IMR-90 (cell line): ENCODE measurements around the gene GALNT16. TPM values are rescaled to one million over a fixed set of nuclear protein-coding genes. Genes with fewer than 3 reads are reported as not detected.

Experiments
- ATAC-seq: fragments of 200-7000 bp; cut with Tn5 transposase; 2 replicates; pipeline ENCODE4 v1.9.1; 2020; ENCODE audit warnings: low read depth, mild to moderate bottlenecking, moderate library complexity
- BruUV-seq: library from RNA; stranded (reverse); fragments of 400-500 nt; replicated peaks from 2 replicates; lab custom pipeline; 2021; lab: Mats Ljungman, UMichigan
- CTCF ChIA-PET: fragments of 300-600 bp; formaldehyde crosslinking; extraction: SDS; loops from one replicate; lab custom pipeline; 2021; ENCODE audit warnings: antibody characterized with exemption; lab: Yijun Ruan, JAX
- POLR2A ChIA-PET: fragments of 300-600 bp; sonication (Branson Sonifier 250); formaldehyde crosslinking; loops from one replicate; lab custom pipeline; 2022; ENCODE audit warnings: antibody characterized with exemption; ENCODE audit not compliant: unreplicated experiment; lab: Charles Lee
- DNase-seq: peaks from one replicate; pipeline ENCODE4 v3.0.0; 2013
- H2AFZ ChIP-seq: replicated peaks from 2 replicates; pipeline ENCODE3; 2013; ENCODE audit warnings: low read length, mild to moderate bottlenecking; ENCODE audit not compliant: poor library complexity
- H2AK5ac ChIP-seq: 2 replicates; pipeline ENCODE4 v1.6.1; 2013; ENCODE audit warnings: low read depth, low read length, inconsistent platforms
- H2AK9ac ChIP-seq: replicated peaks from 2 replicates; pipeline ENCODE3; 2013; ENCODE audit warnings: mild to moderate bottlenecking, low read depth, low read length, moderate library complexity; ENCODE audit not compliant: poor library complexity
- H2BK120ac ChIP-seq: 2 replicates; pipeline ENCODE4 v1.6.1; 2013; ENCODE audit warnings: low read depth, low read length, inconsistent platforms
- H2BK15ac ChIP-seq: 3 replicates; pipeline ENCODE4 v1.6.1; 2013; ENCODE audit warnings: low read depth, low read length, inconsistent platforms
- H2BK20ac ChIP-seq: 2 replicates; pipeline ENCODE4 v1.6.1; 2013; ENCODE audit warnings: low read depth, mild to moderate bottlenecking, inconsistent platforms, low read length, moderate library complexity
- H2BK5ac ChIP-seq: 2 replicates; pipeline ENCODE4 v1.6.1; 2013; ENCODE audit warnings: mild to moderate bottlenecking, low read depth, low read length, inconsistent platforms; ENCODE audit not compliant: poor library complexity, severe bottlenecking
- H3K14ac ChIP-seq: replicated peaks from 2 replicates; pipeline ENCODE4 v1.6.1; 2013; ENCODE audit warnings: low read depth, low read length, inconsistent platforms
- H3K18ac ChIP-seq: 2 replicates; pipeline ENCODE4 v1.6.1; 2013; ENCODE audit warnings: low read depth, low read length, control low read depth
- H3K23ac ChIP-seq: 2 replicates; pipeline ENCODE4 v1.6.1; 2013; ENCODE audit warnings: low read depth, low read length, inconsistent platforms
- H3K27ac ChIP-seq: 2 replicates; pipeline ENCODE4 v1.5.1; 2013; ENCODE audit warnings: mild to moderate bottlenecking, control low read depth, low read length; ENCODE audit not compliant: insufficient read depth
- H3K27me3 ChIP-seq: 2 replicates; pipeline ENCODE4 v1.6.1; 2013; ENCODE audit warnings: low read length; ENCODE audit not compliant: control insufficient read depth, insufficient read depth
- H3K36me3 ChIP-seq: 2 replicates; pipeline ENCODE4 v1.6.1; 2013; ENCODE audit warnings: low read length, mixed read lengths; ENCODE audit not compliant: control insufficient read depth, insufficient read depth
- H3K4ac ChIP-seq: 2 replicates; pipeline ENCODE4 v1.6.1; 2013; ENCODE audit warnings: low read depth, low read length, inconsistent platforms
- H3K4me1 ChIP-seq: 2 replicates; pipeline ENCODE4 v1.6.1; 2013; ENCODE audit warnings: low read length, mixed read lengths; ENCODE audit not compliant: control insufficient read depth, insufficient read depth
- H3K4me2 ChIP-seq: 2 replicates; pipeline ENCODE4 v1.6.1; 2013; ENCODE audit warnings: low read depth, mild to moderate bottlenecking, control low read depth, low read length, moderate library complexity
- H3K4me3 ChIP-seq: 2 replicates; pipeline ENCODE4 v1.5.1; 2013; ENCODE audit warnings: low read depth, mild to moderate bottlenecking, control low read depth, low read length, moderate library complexity; ENCODE audit not compliant: insufficient read depth
- H3K56ac ChIP-seq: 2 replicates; pipeline ENCODE4 v1.6.1; 2013; ENCODE audit warnings: low read length, inconsistent platforms; ENCODE audit not compliant: insufficient read depth; ENCODE audit errors: extremely low read depth
- H3K79me1 ChIP-seq, 2 experiments: 2 replicates each; pipeline ENCODE4 v1.6.1; 2013; ENCODE audit warnings: low read length in 2 of 2, inconsistent platforms in 1 of 2, low read depth in 1 of 2
- H3K9ac ChIP-seq: 2 replicates; pipeline ENCODE4 v1.6.1; 2013; ENCODE audit warnings: low read depth, low read length, control low read depth
- H3K9me1 ChIP-seq: 2 replicates; pipeline ENCODE4 v1.6.1; 2013; ENCODE audit warnings: low read length, inconsistent platforms; ENCODE audit not compliant: insufficient read depth
- H3K9me3 ChIP-seq: 2 replicates; pipeline ENCODE4 v1.6.1; 2013; ENCODE audit warnings: low read length; ENCODE audit not compliant: control insufficient read depth, insufficient read depth
- H4K20me1 ChIP-seq: 2 replicates; pipeline ENCODE4 v1.6.1; 2013; ENCODE audit warnings: low read length, inconsistent platforms; ENCODE audit not compliant: insufficient read depth
- H4K5ac ChIP-seq: 2 replicates; pipeline ENCODE4 v1.6.1; 2013; ENCODE audit warnings: mild to moderate bottlenecking, low read depth, low read length, control low read depth
- H4K8ac ChIP-seq, 2 experiments: 2 replicates each; pipeline ENCODE4 v1.6.1; 2013; ENCODE audit warnings: low read depth in 2 of 2, low read length in 2 of 2, control low read depth in 1 of 2, inconsistent platforms in 1 of 2
- H4K91ac ChIP-seq: 2 replicates; pipeline ENCODE4 v1.6.1; 2013; ENCODE audit warnings: low read depth, low read length, inconsistent platforms; ENCODE audit not compliant: insufficient read depth
- BHLHE40 ChIP-seq: fragments of 150-350 bp; IDR thresholded peaks from 2 replicates; pipeline ENCODE4 v1.6.1; 2016; ENCODE audit warnings: mild to moderate bottlenecking, low read depth, low read length
- CEBPB ChIP-seq: IDR thresholded peaks from 2 replicates; pipeline ENCODE4 v1.6.1; 2012; ENCODE audit warnings: low read depth, low read length, improper control_type of control experiment
- CHD1 ChIP-seq: IDR thresholded peaks from 2 replicates; pipeline ENCODE4 v1.6.1; 2012; ENCODE audit warnings: low read depth, low read length, improper control_type of control experiment
- CTCF ChIP-seq: conservative IDR thresholded peaks from 2 replicates; pipeline ENCODE4 v1.5.1; 2012; ENCODE audit warnings: mild to moderate bottlenecking, low read depth, low read length, improper control_type of control experiment
- ELK1 ChIP-seq: fragments of 150-350 bp; IDR thresholded peaks from 2 replicates; pipeline ENCODE4 v1.6.1; 2016; ENCODE audit warnings: low read depth, mild to moderate bottlenecking, low read length, moderate library complexity, borderline replicate concordance
- FOS ChIP-seq: fragments of 150-350 bp; IDR thresholded peaks from 2 replicates; pipeline ENCODE4 v1.6.1; 2016; ENCODE audit warnings: low read depth, low read length
- MAFK ChIP-seq: IDR thresholded peaks from 2 replicates; pipeline ENCODE4 v1.6.1; 2012; ENCODE audit warnings: low read depth, low read length, improper control_type of control experiment
- MAZ ChIP-seq: IDR thresholded peaks from 2 replicates; pipeline ENCODE4 v1.6.1; 2012; ENCODE audit warnings: low read depth, mild to moderate bottlenecking, low read length, improper control_type of control experiment, moderate library complexity, borderline replicate concordance
- MXI1 ChIP-seq: IDR thresholded peaks from 2 replicates; pipeline ENCODE4 v1.6.1; 2012; ENCODE audit warnings: low read depth, mild to moderate bottlenecking, low read length, moderate library complexity, borderline replicate concordance
- NFE2L2 ChIP-seq: fragments of 150-350 bp; IDR thresholded peaks from 2 replicates; pipeline ENCODE4 v1.6.1; 2016; ENCODE audit warnings: low read depth, mild to moderate bottlenecking, low read length
- POLR2A ChIP-seq: IDR thresholded peaks from 2 replicates; pipeline ENCODE4 v1.6.1; 2012; ENCODE audit warnings: mild to moderate bottlenecking, low read depth, low read length
- RAD21 ChIP-seq: IDR thresholded peaks from 2 replicates; pipeline ENCODE4 v1.6.1; 2012; ENCODE audit warnings: low read length, improper control_type of control experiment
- RCOR1 ChIP-seq: IDR thresholded peaks from 2 replicates; pipeline ENCODE4 v1.6.1; 2012; ENCODE audit warnings: mild to moderate bottlenecking, low read length, improper control_type of control experiment; ENCODE audit not compliant: insufficient replicate concordance
- RFX5 ChIP-seq: IDR thresholded peaks from 2 replicates; pipeline ENCODE4 v1.8.0; 2012; ENCODE audit warnings: low read depth, mild to moderate bottlenecking, low read length, moderate library complexity
- SMC3 ChIP-seq: fragments of 150-350 bp; IDR thresholded peaks from 2 replicates; pipeline ENCODE4 v1.6.1; 2016; ENCODE audit warnings: low read depth, mild to moderate bottlenecking, antibody characterized with exemption, low read length, moderate library complexity
- USF2 ChIP-seq: fragments of 150-350 bp; IDR thresholded peaks from 2 replicates; pipeline ENCODE4 v1.6.1; 2017; ENCODE audit warnings: mild to moderate bottlenecking, antibody characterized with exemption, low read length, low read depth
- WGBS, 2 experiments: methylation state at CpG; one replicate each; pipeline versions ENCODE4 v1.1.5 to v1.1.7; 2013; ENCODE audit warnings: missing lambda C conversion rate in 2 of 2; ENCODE audit not compliant: insufficient read length in 1 of 2; ENCODE audit errors: extremely low coverage in 2 of 2; 5-methylcytosine and 5-hydroxymethylcytosine counted together
- dilution Hi-C: fragments of 300-500 bp; cut with HindIII; formaldehyde crosslinking; loops from one replicate; pipeline ENCODE4 v1.14.3; 2018; ENCODE audit warnings: low sequenced_read_pairs; ENCODE audit not compliant: unreplicated experiment
- in situ Hi-C: fragments of 300-500 bp; cut with MboI; formaldehyde crosslinking; loops from 3 replicates; pipeline ENCODE4 v1.14.3; 2019; ENCODE audit warnings: low sequenced_read_pairs, inconsistent platforms, mixed read lengths
- intact Hi-C: fragments of 100-400 bp; cut with micrococcal nuclease; formaldehyde crosslinking; loops from 2 replicates; pipeline ENCODE4 v1.10.0; 2022
- polyA plus RNA-seq, 3 experiments: library from polyadenylated mRNA; depleted of rRNA; stranded (reverse); fragments of >200 nt; gene quantifications; 2 replicates each; pipeline ENCODE4 v1.2.3, GENCODE V29; 2012; ENCODE audit warnings: low replicate concordance in 1 of 3
- total RNA-seq: library from RNA; depleted of rRNA; stranded (reverse); fragments of >200 nt; gene quantifications from 2 replicates; pipeline ENCODE4 v1.2.3, GENCODE V29; 2012

GALNT16 gene
- total and polyA plus RNA-seq, 2 of the 4 experiments (the other 2 are of a cell fraction), result 0.36 to 1.5 TPM

GRCh38 chr14:69267492-69267891 lies 7.5 kb downstream of the GALNT16 start:
- Histone ChIP-seq H3K27ac (no peak overlapping the region), H3K4me3 (no peak overlapping the region), H2AFZ (peak overlapping the region; percentile 33), H2AK5ac (peak overlapping the region; percentile 90), H3K4me2 (no peak overlapping the region), H3K79me1 (peaks cover 0 to 4% of the 10 kb centered on the region in 2 experiments; a peak in 1 of 4 replicates), H4K8ac (no peak overlapping the region), H2AK9ac (peak overlapping the region; percentile 63), H3K23ac (peak overlapping the region; percentile 39; the same call in 1 of the 2 replicates), H2BK5ac (no peak overlapping the region), H3K36me3 (no peaks in the 10 kb centered on the region), H3K9me3 (no peaks in the 10 kb centered on the region), H3K4me1 (peaks cover 10% of the 10 kb centered on the region), H3K27me3 (peaks cover 4% of the 10 kb centered on the region; the same call in 1 of the 2 replicates), H3K9ac (no peak overlapping the region), H3K4ac (peak overlapping the region; percentile 44; the same call in 1 of the 2 replicates), H2BK20ac (peak overlapping the region; percentile 42; the same call in 1 of the 2 replicates), H4K20me1 (no peaks in the 10 kb centered on the region; the same call in 1 of the 2 replicates), H3K18ac (no peak overlapping the region), H4K91ac (no peak overlapping the region), H3K9me1 (peaks cover 30% of the 10 kb centered on the region), H3K14ac (peak overlapping the region; percentile 69), H3K56ac (no peak overlapping the region), H2BK15ac (0 out of 3 replicates have a peak overlapping the region, but pooled peaks have one; percentile 21), H4K5ac (no peak overlapping the region), H2BK120ac (peak overlapping the region; percentile 13; the same call in 1 of the 2 replicates)
- intact Hi-C loops, result loop anchor here (5.0 kb wide), 1 partner anchor 50 kb away; no protein-coding TSS in a partner anchor
- DNase-seq, result no peak
- WGBS, 2 experiments, result no CpG with 5 or more reads among the region's 4 CpGs
- no peak for ATAC-seq
- dilution Hi-C loops, result no loop called here
- no TSS peak for BruUV-seq
- no peak for TF ChIP-seq RCOR1
- no peak for TF ChIP-seq MXI1
- no peak for TF ChIP-seq POLR2A
- TF ChIP-seq RAD21, result no peak
- TF ChIP-seq CTCF, result no peak
- no peak for TF ChIP-seq RFX5
- no peak for TF ChIP-seq FOS
- TF ChIP-seq SMC3, result no peak
- no peak for TF ChIP-seq CEBPB
- TF ChIP-seq MAZ, result no peak
- no peak for TF ChIP-seq USF2
- no peak for TF ChIP-seq NFE2L2
- no peak for TF ChIP-seq BHLHE40
- TF ChIP-seq MAFK, result no peak
- TF ChIP-seq CHD1, result no peak
- TF ChIP-seq ELK1, result no peak
- in situ Hi-C loops, result loop anchor here (25.0 kb wide), 1 partner anchor 470 kb away; no protein-coding TSS in a partner anchor
- CTCF ChIA-PET, result no interaction called here
- POLR2A ChIA-PET, result no interaction called here
